Gastrocnemius medialis (tissue), 4 donors: Measurements from ENCODE around the gene PTPRJ.

Experiments
- POLR2A ChIP-seq, 2 donors: fragments of 450-650 bp; IDR thresholded peaks; one replicate each; pipeline ENCODE4 v1.6.1; 2017; ENCODE audit warnings: antibody characterized with exemption in 2 of 2, mild to moderate bottlenecking in 2 of 2, moderate library complexity in 2 of 2
- TF ChIP-seq, protein P1 (sequence below), 5 experiments: fragments of 450-650 bp in 3 of 5; fragments of 200-600 bp in 2 of 5; sonication (generic) in 2 of 5; IDR thresholded peaks in 4 of 5; conservative IDR thresholded peaks in 1 of 5; 1 replicate in 4 of 5; 2 replicates in 1 of 5; pipeline ENCODE4 v1.5.1; 2016 to 2019; ENCODE audit warnings: antibody characterized with exemption in 5 of 5, mild to moderate bottlenecking in 3 of 5, moderate library complexity in 3 of 5

DNA sequence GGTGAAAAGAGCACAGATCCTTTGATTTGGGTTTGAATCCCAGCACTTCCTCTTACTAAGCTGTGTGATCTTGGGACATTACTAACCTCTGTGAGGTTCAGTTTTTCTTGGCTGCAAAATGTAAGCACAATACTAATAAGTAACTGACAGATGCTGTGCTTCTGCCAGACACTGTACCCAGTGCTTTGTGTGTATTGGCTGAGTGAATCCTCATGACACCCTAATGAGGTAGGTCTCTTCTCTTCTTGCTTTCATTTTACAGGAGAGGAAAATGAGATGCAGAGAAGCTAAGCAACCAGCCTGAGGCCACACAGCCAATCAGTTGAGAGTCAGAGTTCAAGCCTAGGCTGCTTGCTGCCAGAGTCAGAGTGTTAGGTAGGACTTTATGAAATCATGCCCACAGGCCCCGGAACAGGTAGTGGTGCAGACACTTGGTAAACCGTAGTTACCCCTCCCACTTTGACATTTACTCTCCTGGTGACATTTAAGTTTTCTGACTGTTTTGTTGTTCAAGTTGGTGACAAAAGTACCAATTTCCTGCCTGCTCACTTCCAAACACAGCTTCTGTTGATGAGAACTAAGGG, 21.2 kb downstream of the PTPRJ start:
- TF ChIP-seq, protein P1, sequence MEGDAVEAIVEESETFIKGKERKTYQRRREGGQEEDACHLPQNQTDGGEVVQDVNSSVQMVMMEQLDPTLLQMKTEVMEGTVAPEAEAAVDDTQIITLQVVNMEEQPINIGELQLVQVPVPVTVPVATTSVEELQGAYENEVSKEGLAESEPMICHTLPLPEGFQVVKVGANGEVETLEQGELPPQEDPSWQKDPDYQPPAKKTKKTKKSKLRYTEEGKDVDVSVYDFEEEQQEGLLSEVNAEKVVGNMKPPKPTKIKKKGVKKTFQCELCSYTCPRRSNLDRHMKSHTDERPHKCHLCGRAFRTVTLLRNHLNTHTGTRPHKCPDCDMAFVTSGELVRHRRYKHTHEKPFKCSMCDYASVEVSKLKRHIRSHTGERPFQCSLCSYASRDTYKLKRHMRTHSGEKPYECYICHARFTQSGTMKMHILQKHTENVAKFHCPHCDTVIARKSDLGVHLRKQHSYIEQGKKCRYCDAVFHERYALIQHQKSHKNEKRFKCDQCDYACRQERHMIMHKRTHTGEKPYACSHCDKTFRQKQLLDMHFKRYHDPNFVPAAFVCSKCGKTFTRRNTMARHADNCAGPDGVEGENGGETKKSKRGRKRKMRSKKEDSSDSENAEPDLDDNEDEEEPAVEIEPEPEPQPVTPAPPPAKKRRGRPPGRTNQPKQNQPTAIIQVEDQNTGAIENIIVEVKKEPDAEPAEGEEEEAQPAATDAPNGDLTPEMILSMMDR (IDR thresholded peaks at IDR 0.05 in 4 of 5, conservative IDR thresholded peaks at IDR 0.05 in 1 of 5): no peak
- no peak for TF ChIP-seq POLR2A (IDR thresholded peaks at IDR 0.05)
